Measurements from ENCODE around the gene NAV2. TPM values are rescaled to one million over a fixed set of nuclear protein-coding genes. Genes with fewer than 3 reads are reported as not detected.

The NAV2 gene
- total RNA-seq, 1 experiment from 2014 or later: 46.3 TPM

GRCh38 chr11:20068691-20069090, 356.1 kb downstream of the NAV2 start:
- Histone ChIP-seq H4K5ac (ENCODE audit: insufficient read length, low read depth, low read length) (no peak overlapping the region), H4K20me1 (ENCODE audit: control insufficient read depth, insufficient read depth, insufficient read length) (no peaks in the 10 kb centered on the region), H4K91ac (ENCODE audit: insufficient read length, low read depth, low read length) (no peak overlapping the region), H2AFZ (ENCODE audit: low read length) (no peak overlapping the region), H3K27me3 (ENCODE audit: insufficient read depth, low read length) (no peaks in the 10 kb centered on the region), H2BK15ac (ENCODE audit: low read depth, low read length) (no peak overlapping the region), H2BK120ac (ENCODE audit: low read depth, low read length, poor library complexity, severe bottlenecking) (no peak overlapping the region), H3K4me1 (ENCODE audit: insufficient read depth, low read length) (peaks cover 8% of the 10 kb centered on the region; the same call in 1 of the 2 replicates), H3K23me2 (ENCODE audit: insufficient read length, low read depth, low read length, poor library complexity, severe bottlenecking) (no peaks in the 10 kb centered on the region), H3K4ac (ENCODE audit: low read depth, low read length) (no peak overlapping the region), H3K14ac (ENCODE audit: insufficient read depth, low read length) (no peak overlapping the region), H3K56ac (ENCODE audit: insufficient read length, low read depth, low read length) (no peak overlapping the region), H2AK5ac (ENCODE audit: insufficient read length, low read length) (no peak overlapping the region), H3K9ac (ENCODE audit: extremely low read depth, insufficient read length, low read length) (no peak overlapping the region), H4K8ac (replicated peaks; ENCODE audit: insufficient read length, low read depth, low read length) (no peak overlapping the region), H3K4me2 (ENCODE audit: insufficient read depth, insufficient read length, low read length) (no peak overlapping the region), H3K27ac (ENCODE audit: insufficient read length, low read depth, low read length) (no peak overlapping the region), H2BK20ac (ENCODE audit: low read depth, low read length, poor library complexity, severe bottlenecking) (no peak overlapping the region), H3K18ac (ENCODE audit: insufficient read length, low read depth, low read length) (no peak overlapping the region), H3K9me3 (ENCODE audit: control insufficient read depth, low read depth, low read length) (no peaks in the 10 kb centered on the region), H3K79me1 (ENCODE audit: insufficient read depth, low read depth, low read length, poor library complexity, severe bottlenecking) (no peaks in the 10 kb centered on the region), H3K23ac (ENCODE audit: insufficient read length, low read depth, low read length) (no peak overlapping the region), H3T11ph (ENCODE audit: low read length) (no peak overlapping the region), H2BK5ac (ENCODE audit: insufficient read length, low read length) (no peak overlapping the region), H3K79me2 (ENCODE audit: insufficient read depth, low read length) (no peaks in the 10 kb centered on the region), H2BK12ac (ENCODE audit: insufficient read length, low read depth, low read length) (no peak overlapping the region)
- no peak for TF ChIP-seq CTCF (conservative IDR thresholded peaks at IDR 0.05)
- H3K4me1 Mint-ChIP-seq: peaks cover 42 to 55% of the 10 kb centered on the region in 2 experiments
- no CpG with 5 or more reads among the region's 2 CpGs for WGBS (ENCODE audit: extremely low coverage, insufficient read length, low lambda C conversion rate)
- no peak overlapping the region for H3K4me3 Mint-ChIP-seq
- peaks cover 56 to 67% (median 65%) of the 10 kb centered on the region in 3 experiments for H3K36me3 Mint-ChIP-seq (ENCODE audit: insufficient read depth in 1 of 3, low read depth in 3 of 3)
- no peak for DNase-seq
- no peaks in the 10 kb centered on the region for H3K9me3 Mint-ChIP-seq
- no peaks in the 10 kb centered on the region for H3K27me3 Mint-ChIP-seq (ENCODE audit: low read depth)
- H3K27ac Mint-ChIP-seq: no peak overlapping the region
